ENCODE results near the gene RNF157. TPM values are rescaled to one million over a fixed set of nuclear protein-coding genes. Genes with fewer than 3 reads are reported as not detected.

The RNF157 gene
- total and polyA plus RNA-seq, 9 of the 15 experiments (the other 6 are each of a cell fraction or from before 2014, with no cell fraction given): 8.1 to 31.7 (median 20.8) TPM

- TF ChIP-seq CTCF (IDR thresholded peaks at IDR 0.05 in 2 of 3, conservative IDR thresholded peaks at IDR 0.05 in 1 of 3; ENCODE audit: insufficient read depth in 2 of 3, low read depth in 1 of 3, low read length in 3 of 3) (peak; percentile 28 to 51 (median 43); a peak in 5 of 6 replicates), RFX1 (IDR thresholded peaks at IDR 0.05) (peak; percentile 69), CBX3 (IDR thresholded peaks at IDR 0.05; ENCODE audit: borderline replicate concordance in 1 of 2, low read length in 2 of 2) (peak in 1 of 2 experiments; percentile 38; a peak in 1 of 3 replicates), HEY1 (CRISPR knock-in tag; IDR thresholded peaks at IDR 0.05; ENCODE audit: borderline replicate concordance) (no peak), EHMT2 (IDR thresholded peaks at IDR 0.05) (0 out of 2 replicates have a peak, but pooled peaks have one; percentile 55), ZNF263 (CRISPR knock-in tag; IDR thresholded peaks at IDR 0.05; ENCODE audit: borderline replicate concordance) (no peak)
These were observed 50.6 kb downstream of the RNF157 start (continued) for GRCh38 chr17:76189741-76190140.

GRCh38 chr17:76189247-76189646 lies 51.0 kb downstream of the RNF157 start:
- FAIRE-seq (peak; percentile 65), ATAC-seq (peak; percentile 51; the same call in 2 of the 3 replicates), DNase-seq (ENCODE audit: extremely low read depth in 1 of 4, low spot score in 3 of 4) (peak in 2 of 4 experiments; percentile 39 to 62)
- H2AFZ ChIP-seq (ENCODE audit: low read depth, low read length): peak overlapping the region; percentile 72
- H3K9me3 ChIP-seq (replicated peaks; ENCODE audit: control insufficient read depth, insufficient read depth, low read depth, low read length): no peaks in the 10 kb centered on the region
- no peak overlapping the region for H3K4me3 ChIP-seq
- WGBS (ENCODE audit: insufficient coverage, low coverage, missing lambda C conversion rate): 18% methylated on average over 4 of the region's 4 CpGs
- no peaks in the 10 kb centered on the region for H3K27me3 ChIP-seq (ENCODE audit: control insufficient read depth in 2 of 2, insufficient read depth in 2 of 2, low read length in 2 of 2)
- ChIA-PET POLR2A (interaction anchor here (0.7 to 2.4 kb wide), 8 partner anchors 9 to 90 kb away, joined by 3 to 12 read pairs (median 5); no protein-coding TSS in a partner anchor), CTCF (ENCODE audit: low intra/inter-chr PET ratio) (no interaction called here)
- intact Hi-C loops (cut with micrococcal nuclease): loop anchor here (5.0 kb wide), 1 partner anchor 33 kb away; no protein-coding TSS in a partner anchor
- peaks cover 43% of the 10 kb centered on the region for H3K79me2 ChIP-seq (ENCODE audit: control insufficient read depth, insufficient read depth, low read length)
- no TSS peak for BruUV-seq (replicated peaks)
- in situ Hi-C loops (cut with MboI): no loop called here
- no peaks in the 10 kb centered on the region for H3K9me1 ChIP-seq (ENCODE audit: control insufficient read depth, insufficient read depth, low read length)
- peaks cover 31 to 41% of the 10 kb centered on the region in 2 experiments for H3K4me1 ChIP-seq (replicated peaks in 1 of 2; ENCODE audit: control insufficient read depth in 2 of 2, insufficient read depth in 2 of 2, low read length in 2 of 2)
- peaks cover 13% of the 10 kb centered on the region; the same call in 1 of the 3 replicates for H3K36me3 ChIP-seq (ENCODE audit: control insufficient read depth, insufficient read depth, low read length)
- H3K9ac ChIP-seq (ENCODE audit: insufficient read depth in 1 of 2, low read depth in 2 of 2, low read length in 2 of 2): peak overlapping the region; percentile 50 to 77; a peak in 3 of 4 replicates
- H4K20me1 ChIP-seq (replicated peaks; ENCODE audit: control insufficient read depth, insufficient read depth, low read length): no peaks in the 10 kb centered on the region
- peak overlapping the region; percentile 52 for H3K4me2 ChIP-seq (ENCODE audit: insufficient read depth, low read length)
- H3K27ac ChIP-seq (ENCODE audit: extremely low read depth, low read depth, low read length): peak overlapping the region; percentile 55
- no peak for TF ChIP-seq KLF6 (CRISPR knock-in tag; IDR thresholded peaks at IDR 0.05; ENCODE audit: borderline replicate concordance)
- peak; percentile 83; the same call in 1 of the 2 replicates for TF ChIP-seq ZKSCAN1 (IDR thresholded peaks at IDR 0.05; ENCODE audit: low read depth, low read length)
- no peak for TF ChIP-seq GABPA (tag; conservative IDR thresholded peaks at IDR 0.05; ENCODE audit: low read depth)
- TF ChIP-seq GTF2F1 (IDR thresholded peaks at IDR 0.05; ENCODE audit: low read depth, low read length): no peak
- no peak for TF ChIP-seq PHF20 (IDR thresholded peaks at IDR 0.05; ENCODE audit: partially characterized antibody)
- 0 out of 2 replicates have a peak, but pooled peaks have one; percentile 22 for TF ChIP-seq SMARCE1 (IDR thresholded peaks at IDR 0.05)
- TF ChIP-seq CHD2 (IDR thresholded peaks at IDR 0.05; ENCODE audit: low read depth, low read length): no peak
- no peak for TF ChIP-seq ARID1B (IDR thresholded peaks at IDR 0.05)
- TF ChIP-seq ARNT (IDR thresholded peaks at IDR 0.05): no peak
- no peak for TF ChIP-seq THRB (CRISPR knock-in tag; conservative IDR thresholded peaks at IDR 0.05)
- TF ChIP-seq CTCFL (IDR thresholded peaks at IDR 0.05; ENCODE audit: borderline replicate concordance, insufficient read depth, low read depth, low read length, poor library complexity, severe bottlenecking): no peak
